Measurements from ENCODE around the gene RPS25.
"Not testable (repeated sequence)": the region's sequence is repeated elsewhere in the genome, so short reads cannot be mapped to it uniquely, and the experiment has no call there.

The RPS25 gene

DNA sequence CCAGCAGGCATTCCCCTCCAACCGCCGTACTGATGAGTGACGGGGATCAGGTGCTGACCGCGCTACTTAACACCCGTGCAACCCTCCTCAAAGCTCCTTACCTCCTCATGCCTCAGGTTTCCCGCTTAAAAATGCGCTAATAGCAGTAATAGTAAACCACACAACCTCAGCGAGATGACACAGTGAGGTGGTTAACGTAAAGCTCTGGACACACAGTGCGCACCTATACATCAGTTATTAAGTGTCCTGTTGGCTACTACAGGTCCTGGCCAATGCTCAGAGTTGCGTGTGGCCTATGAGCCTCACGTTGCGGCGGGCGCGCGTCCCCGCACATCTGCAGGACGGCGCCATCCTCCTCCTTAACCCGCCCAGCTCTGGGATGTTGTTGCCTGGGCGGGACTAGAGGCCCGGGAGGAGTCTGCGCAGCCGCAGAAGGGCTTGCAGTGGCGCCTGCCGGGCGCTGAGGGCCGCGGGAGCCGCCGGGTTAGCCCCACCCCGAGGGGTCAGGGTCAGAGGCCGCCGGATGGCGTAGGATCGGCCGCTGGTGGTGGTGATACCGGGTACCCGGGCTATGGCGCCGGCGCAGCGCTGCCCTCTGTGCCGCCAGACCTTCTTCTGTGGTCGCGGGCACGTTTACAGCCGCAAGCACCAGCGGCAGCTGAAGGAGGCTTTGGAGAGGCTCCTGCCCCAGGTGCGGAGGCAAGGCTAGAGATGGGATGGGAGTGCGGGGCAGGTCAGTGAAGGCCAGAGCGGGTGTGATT, 20.3 kb downstream of the RPS25 start, which contains the start of gene CENATAC:
Gene CENATAC (plus strand): TSS at position 512 of the 761 bp plus-strand sequence. CDS start 60 bp downstream, at position 572.
- no peak for TF ChIP-seq YY1 (IDR thresholded peaks at IDR 0.05; ENCODE audit: insufficient read depth, insufficient read length)
- no peak for TF ChIP-seq SUZ12 (IDR thresholded peaks at IDR 0.05; ENCODE audit: extremely low read depth, insufficient read depth, insufficient read length)
- Histone ChIP-seq H3K27me3 (ENCODE audit: insufficient read depth, insufficient read length) (no peaks in the 10 kb centered on the region), H3K9ac (ENCODE audit: insufficient read length, low read depth) (peak within 1 kb of the TSS; percentile 93), H3K9me3 (ENCODE audit: insufficient read depth, low read length) (peaks cover 5% of the 10 kb centered on the region; the same call in 1 of the 2 replicates), H3K4me1 (ENCODE audit: insufficient read depth, insufficient read length) (peaks cover 6% of the 10 kb centered on the region), H3K4me3 (ENCODE audit: insufficient read length, low read depth) (peak within 1 kb of the TSS; percentile 96), H3K36me3 (ENCODE audit: insufficient read depth, insufficient read length, low read length) (peaks cover 36% of the 10 kb centered on the region)
- DNase-seq (ENCODE audit: low read depth, low spot score), result peak; percentile 87

DNA sequence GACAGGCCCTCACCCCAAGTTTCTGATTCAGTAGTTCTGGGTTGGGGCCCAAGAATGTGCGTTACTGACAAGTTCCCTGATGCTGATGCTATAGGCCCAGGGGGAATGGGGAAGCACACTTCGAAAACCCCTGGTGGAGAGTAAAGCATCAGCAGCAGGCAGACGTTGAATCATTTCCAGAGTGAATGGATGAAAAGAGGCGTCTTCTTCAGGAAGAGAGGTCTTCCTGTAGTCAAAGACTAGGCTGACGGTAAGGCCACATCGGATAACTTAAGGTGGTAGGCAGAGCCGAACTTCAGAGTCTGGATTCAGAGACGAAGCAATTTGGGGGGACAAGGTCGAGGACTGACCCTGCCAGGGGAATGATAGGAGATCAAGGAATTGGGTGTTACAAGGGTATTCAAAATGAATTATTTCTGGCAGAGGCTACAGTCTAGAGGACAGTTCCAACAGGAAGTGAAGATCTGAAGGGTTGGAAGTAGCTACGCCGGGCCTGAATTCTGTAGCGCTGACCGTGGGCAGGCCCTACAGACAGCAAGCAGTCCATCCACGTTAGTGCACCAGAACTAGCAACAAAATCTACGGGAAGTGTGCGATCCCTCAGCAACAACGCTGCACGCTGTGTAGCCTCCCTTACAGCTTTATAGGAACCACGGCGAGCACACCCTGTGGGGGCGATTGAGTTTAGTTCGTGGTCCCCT, 21.1 kb downstream of the RPS25 start:
- peaks cover 12% of the 10 kb centered on the region; the same call in 1 of the 2 replicates for H3K9me3 ChIP-seq (ENCODE audit: insufficient read depth, low read length)
- peak overlapping the region; percentile 93 for H3K9ac ChIP-seq (ENCODE audit: insufficient read length, low read depth)
- peaks cover 36% of the 10 kb centered on the region for H3K36me3 ChIP-seq (ENCODE audit: insufficient read depth, insufficient read length, low read length)
- H3K4me1 ChIP-seq (ENCODE audit: insufficient read depth, insufficient read length), result peaks cover 6% of the 10 kb centered on the region
- TF ChIP-seq YY1 (IDR thresholded peaks at IDR 0.05; ENCODE audit: insufficient read depth, insufficient read length) (no peak), ZNF274 (IDR thresholded peaks at IDR 0.05; ENCODE audit: low read depth, low read length) (no peak), SUZ12 (IDR thresholded peaks at IDR 0.05; ENCODE audit: extremely low read depth, insufficient read depth, insufficient read length) (no peak)
- H3K27me3 ChIP-seq (ENCODE audit: insufficient read depth, insufficient read length), result no peaks in the 10 kb centered on the region
- no peak for DNase-seq (ENCODE audit: low read depth, low spot score)
- peak overlapping the region; percentile 80 for H3K4me3 ChIP-seq (ENCODE audit: insufficient read length, low read depth)

DNA sequence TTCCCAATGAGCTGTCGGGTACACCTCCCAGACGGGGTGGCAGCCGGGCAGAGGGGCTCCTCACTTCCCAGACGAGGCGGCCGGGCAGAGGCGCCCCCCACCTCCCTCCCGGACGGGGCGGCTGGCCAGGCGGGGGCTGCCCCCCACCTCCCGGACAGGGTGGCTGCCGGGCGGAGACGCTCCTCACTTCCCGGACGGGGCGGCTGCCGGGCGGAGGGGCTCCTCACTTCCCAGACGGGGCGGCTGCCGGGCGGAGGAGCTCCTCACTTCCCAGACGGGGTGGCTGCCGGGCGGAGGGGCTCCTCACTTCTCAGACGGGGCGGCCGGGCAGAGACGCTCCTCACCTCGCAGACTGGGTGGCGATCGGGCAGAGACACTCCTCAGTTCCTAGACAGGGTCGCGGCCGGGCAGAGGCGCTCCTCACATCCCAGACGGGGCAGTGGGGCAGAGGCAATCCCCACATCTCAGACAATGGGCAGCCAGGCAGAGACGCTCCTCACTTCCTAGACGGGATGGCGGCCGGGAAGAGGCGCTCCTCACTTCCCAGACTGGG, 26.6 kb downstream of the RPS25 start:
- H3K4me3 ChIP-seq (ENCODE audit: insufficient read length, low read depth); H3K4me1 ChIP-seq (ENCODE audit: insufficient read depth, insufficient read length); H3K9ac ChIP-seq (ENCODE audit: insufficient read length, low read depth); H3K27me3 ChIP-seq (ENCODE audit: insufficient read depth, insufficient read length); DNase-seq (ENCODE audit: low read depth, low spot score): not testable (repeated sequence)
- Histone ChIP-seq H3K9me3 (ENCODE audit: insufficient read depth, low read length) (peaks cover 12% of the 10 kb centered on the region; the same call in 1 of the 2 replicates), H3K36me3 (ENCODE audit: insufficient read depth, insufficient read length, low read length) (peaks cover 14% of the 10 kb centered on the region)

DNA sequence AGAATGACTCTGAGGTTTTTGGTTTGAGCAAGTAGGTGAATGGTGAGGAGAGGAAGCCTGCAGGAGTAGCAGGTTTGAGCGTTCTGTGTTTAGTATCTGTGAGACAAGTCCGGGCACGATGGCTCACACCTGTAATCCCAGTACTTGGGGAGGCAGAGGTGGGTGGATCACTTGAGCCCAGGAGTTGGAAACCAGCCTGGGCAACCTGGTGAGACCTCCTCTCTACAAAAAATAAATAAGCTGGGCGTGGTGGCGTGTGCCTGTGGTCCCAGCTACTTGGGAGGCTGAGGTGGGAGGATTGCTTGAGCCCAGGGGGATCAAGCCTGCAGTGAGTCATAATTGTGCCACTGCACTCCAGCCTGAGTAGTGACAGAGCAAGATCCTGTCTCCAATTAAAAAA, 29.9 kb downstream of the RPS25 start:
- no peak for TF ChIP-seq ZNF274 (IDR thresholded peaks at IDR 0.05; ENCODE audit: low read depth, low read length)
- no peak for TF ChIP-seq SUZ12 (IDR thresholded peaks at IDR 0.05; ENCODE audit: extremely low read depth, insufficient read depth, insufficient read length)
- TF ChIP-seq YY1 (IDR thresholded peaks at IDR 0.05; ENCODE audit: insufficient read depth, insufficient read length), result no peak
- H3K9me3 ChIP-seq (ENCODE audit: insufficient read depth, low read length), result peaks cover 12% of the 10 kb centered on the region; the same call in 1 of the 2 replicates
- no peak overlapping the region for H3K4me3 ChIP-seq (ENCODE audit: insufficient read length, low read depth)
- no peaks in the 10 kb centered on the region for H3K36me3 ChIP-seq (ENCODE audit: insufficient read depth, insufficient read length, low read length)
- H3K27me3 ChIP-seq (ENCODE audit: insufficient read depth, insufficient read length), result no peaks in the 10 kb centered on the region
- H3K4me1 ChIP-seq (ENCODE audit: insufficient read depth, insufficient read length), result peaks cover 7% of the 10 kb centered on the region
- H3K9ac ChIP-seq (ENCODE audit: insufficient read length, low read depth), result no peak overlapping the region
- DNase-seq (ENCODE audit: low read depth, low spot score), result no peak

DNA sequence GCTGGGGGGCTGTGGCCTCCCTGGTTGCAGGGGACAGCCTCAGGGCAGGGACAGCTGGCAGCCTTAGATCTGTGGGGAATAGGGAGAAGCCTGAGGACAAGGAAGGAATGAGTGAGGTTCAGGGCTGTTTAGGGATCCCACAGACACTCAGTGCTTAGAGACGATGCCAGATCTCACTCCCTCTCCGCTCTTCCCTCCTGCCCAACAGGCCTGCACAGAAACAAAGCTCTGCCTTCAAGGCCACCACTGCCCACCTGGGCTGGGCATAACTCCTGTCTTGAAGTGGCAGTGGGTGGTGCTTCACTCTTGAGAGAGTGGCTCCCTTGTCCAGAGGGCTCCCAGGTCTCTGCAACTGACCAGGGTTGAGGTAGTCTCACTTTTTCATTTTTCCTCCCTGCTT, 33.3 kb downstream of the RPS25 start:
- no peak for DNase-seq (ENCODE audit: low read depth, low spot score)
- Histone ChIP-seq H3K9me3 (ENCODE audit: insufficient read depth, low read length) (no peaks in the 10 kb centered on the region), H3K4me3 (ENCODE audit: insufficient read length, low read depth) (no peak overlapping the region), H3K9ac (ENCODE audit: insufficient read length, low read depth) (no peak overlapping the region), H3K36me3 (ENCODE audit: insufficient read depth, insufficient read length, low read length) (no peaks in the 10 kb centered on the region), H3K27me3 (ENCODE audit: insufficient read depth, insufficient read length) (no peaks in the 10 kb centered on the region), H3K4me1 (ENCODE audit: insufficient read depth, insufficient read length) (peaks cover 7% of the 10 kb centered on the region)
- no peak for TF ChIP-seq SUZ12 (IDR thresholded peaks at IDR 0.05; ENCODE audit: extremely low read depth, insufficient read depth, insufficient read length)
- no peak for TF ChIP-seq ZNF274 (IDR thresholded peaks at IDR 0.05; ENCODE audit: low read depth, low read length)
- TF ChIP-seq YY1 (IDR thresholded peaks at IDR 0.05; ENCODE audit: insufficient read depth, insufficient read length), result no peak

DNA sequence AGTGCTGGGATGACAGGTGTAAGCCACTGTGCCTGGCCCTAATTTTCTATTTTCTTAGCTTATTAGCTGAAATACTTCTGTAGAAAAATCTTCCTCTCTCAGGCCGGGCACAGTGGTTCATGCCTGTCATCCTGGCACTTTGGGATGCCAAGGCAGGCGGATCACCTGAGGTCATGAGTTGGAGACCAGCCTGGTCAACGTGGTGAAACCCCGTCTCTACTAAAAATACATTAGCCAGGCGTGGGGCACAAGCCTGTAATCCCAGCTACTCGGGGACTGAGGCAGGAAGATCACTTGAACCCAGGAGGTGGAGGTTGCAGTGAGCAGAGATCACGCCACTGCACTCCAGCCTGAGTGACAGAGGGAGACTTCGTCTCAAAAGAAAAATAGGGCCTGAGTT, 33.8 kb downstream of the RPS25 start:
- H3K9me3 ChIP-seq (ENCODE audit: insufficient read depth, low read length); H3K36me3 ChIP-seq (ENCODE audit: insufficient read depth, insufficient read length, low read length); H3K4me3 ChIP-seq (ENCODE audit: insufficient read length, low read depth); DNase-seq (ENCODE audit: low read depth, low spot score); H3K27me3 ChIP-seq (ENCODE audit: insufficient read depth, insufficient read length); H3K9ac ChIP-seq (ENCODE audit: insufficient read length, low read depth): not testable (repeated sequence)
- H3K4me1 ChIP-seq (ENCODE audit: insufficient read depth, insufficient read length), result peaks cover 10% of the 10 kb centered on the region

DNA sequence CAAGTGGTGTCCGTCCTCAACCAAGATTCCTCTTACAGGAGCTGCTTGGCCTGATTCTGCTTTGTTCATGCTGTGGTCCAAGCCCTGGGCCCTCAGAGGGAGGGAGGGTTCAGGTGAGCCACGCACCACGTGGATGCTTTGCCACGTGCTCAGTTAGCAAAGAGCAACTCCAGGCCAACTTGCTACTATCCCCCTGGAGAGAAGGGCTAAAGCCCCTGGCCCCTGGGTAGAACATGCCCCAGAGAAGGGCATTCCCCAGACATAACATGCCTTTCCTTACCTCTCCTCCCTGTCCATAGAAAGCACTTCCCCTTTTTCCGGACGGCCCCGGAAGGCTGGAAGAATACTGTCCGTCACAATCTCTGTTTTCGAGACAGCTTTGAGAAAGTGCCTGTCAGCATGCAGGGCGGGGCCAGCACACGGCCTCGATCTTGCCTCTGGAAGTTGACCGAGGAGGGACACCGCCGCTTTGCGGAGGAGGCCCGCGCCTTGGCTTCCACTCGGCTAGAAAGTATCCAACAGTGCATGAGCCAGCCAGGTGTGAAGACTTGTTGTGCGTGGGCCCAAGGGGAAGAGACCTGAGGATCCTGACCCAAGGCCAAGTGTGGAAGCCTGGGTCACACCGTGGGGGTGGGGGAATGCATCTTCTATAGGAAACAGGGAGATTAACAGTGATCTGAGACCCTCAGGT, 37.8 kb downstream of the RPS25 start:
- H3K36me3 ChIP-seq (ENCODE audit: insufficient read depth, insufficient read length, low read length), result no peaks in the 10 kb centered on the region
- H3K4me1 ChIP-seq (ENCODE audit: insufficient read depth, insufficient read length), result peaks cover 12% of the 10 kb centered on the region
- DNase-seq (ENCODE audit: low read depth, low spot score), result no peak
- no peak overlapping the region for H3K4me3 ChIP-seq (ENCODE audit: insufficient read length, low read depth)
- no peak for TF ChIP-seq SUZ12 (IDR thresholded peaks at IDR 0.05; ENCODE audit: extremely low read depth, insufficient read depth, insufficient read length)
- TF ChIP-seq YY1 (IDR thresholded peaks at IDR 0.05; ENCODE audit: insufficient read depth, insufficient read length), result no peak
- TF ChIP-seq ZNF274 (IDR thresholded peaks at IDR 0.05; ENCODE audit: low read depth, low read length), result no peak
- H3K9ac ChIP-seq (ENCODE audit: insufficient read length, low read depth), result no peak overlapping the region
- H3K9me3 ChIP-seq (ENCODE audit: insufficient read depth, low read length), result no peaks in the 10 kb centered on the region
- no peaks in the 10 kb centered on the region for H3K27me3 ChIP-seq (ENCODE audit: insufficient read depth, insufficient read length)
